Thymus (tissue), 11 donors: ENCODE measurements around the gene PPP1R1B. TPM values are rescaled to one million over a fixed set of nuclear protein-coding genes. Genes with fewer than 3 reads are reported as not detected.

Experiments
- DNase-seq, 9 donors: peaks; one replicate each; pipeline ENCODE4 v3.0.0-alpha.2; 2013; ENCODE audit warnings: low spot score in 9 of 9, low read depth in 6 of 9, missing footprints in 1 of 9
- H3K27ac ChIP-seq, 2 donors: one replicate each; pipeline ENCODE4 v1.5.1; 2013; ENCODE audit warnings: control low read depth in 1 of 2, low read depth in 1 of 2, low read length in 1 of 2, mild to moderate bottlenecking in 1 of 2, moderate library complexity in 1 of 2
- H3K27me3 ChIP-seq, 2 donors: one replicate each; pipeline ENCODE4 v1.5.1; 2013; ENCODE audit warnings: low read length in 1 of 2; ENCODE audit not compliant: control insufficient read depth in 2 of 2, insufficient read depth in 1 of 2
- H3K36me3 ChIP-seq, 2 donors: one replicate each; pipeline ENCODE4 v1.5.1; 2013; ENCODE audit warnings: low read length in 1 of 2, mild to moderate bottlenecking in 1 of 2, moderate library complexity in 1 of 2; ENCODE audit not compliant: control insufficient read depth in 2 of 2, insufficient read depth in 2 of 2
- H3K4me1 ChIP-seq, 2 donors: one replicate each; pipeline ENCODE4 v1.5.1; 2013; ENCODE audit warnings: low read length in 2 of 2; ENCODE audit not compliant: control insufficient read depth in 2 of 2, insufficient read depth in 2 of 2
- H3K4me3 ChIP-seq, 2 donors: one replicate each; pipeline ENCODE4 v1.5.1; 2013; ENCODE audit warnings: low read length in 2 of 2, control low read depth in 1 of 2, mild to moderate bottlenecking in 1 of 2
- H3K9me3 ChIP-seq, 2 donors: one replicate each; pipeline ENCODE4 v1.5.1; 2013; ENCODE audit warnings: low read length in 1 of 2, mild to moderate bottlenecking in 1 of 2; ENCODE audit not compliant: control insufficient read depth in 2 of 2, insufficient read depth in 1 of 2
- WGBS: extraction: QIAGEN DNeasy Blood & Tissue Kit; methylation state at CpG from one replicate; pipeline ENCODE4 v1.1.7; 2013; 5-methylcytosine and 5-hydroxymethylcytosine counted together
- polyA plus RNA-seq: library from polyadenylated mRNA; stranded (reverse); fragments of 200-250 nt; gene quantifications from one replicate; pipeline ENCODE4 v1.2.3, GENCODE V29; 2013
- total RNA-seq: library from RNA; stranded (reverse); fragments of 120-200 nt; gene quantifications from one replicate; pipeline ENCODE4 v1.2.4, GENCODE V29; 2013
- donor health status: healthy.

PPP1R1B gene
- total and polyA plus RNA-seq, 2 donors = 1.3 to 1.8 TPM

- H3K4me1 ChIP-seq = peaks cover 0 to 14% of the 10 kb centered on the region in 2 donors
- H3K27me3 ChIP-seq = peaks cover 35 to 72% of the 10 kb centered on the region in 2 donors
- peaks cover 0 to 7% of the 10 kb centered on the region in 2 donors for H3K9me3 ChIP-seq
- peaks cover 16 to 17% of the 10 kb centered on the region in 2 donors for H3K36me3 ChIP-seq
- no peak overlapping the region for H3K4me3 ChIP-seq
- no peak overlapping the region for H3K27ac ChIP-seq
- DNase-seq = no peak
- WGBS = 83% methylated on average over 11 of the region's 11 CpGs
Measured at GRCh38 chr17:39666601-39667261, 40.0 kb downstream of the PPP1R1B start.

- Histone ChIP-seq H3K27me3 (peaks cover 35 to 76% of the 10 kb centered on the region in 2 donors), H3K4me3 (peak overlapping the region in 1 of 2 donors; percentile 50), H3K9me3 (peaks cover 0 to 7% of the 10 kb centered on the region in 2 donors), H3K36me3 (peaks cover 9 to 10% of the 10 kb centered on the region in 2 donors), H3K4me1 (peaks cover 0 to 12% of the 10 kb centered on the region in 2 donors), H3K27ac (no peak overlapping the region)
- no peak for DNase-seq
- WGBS = 11% methylated on average over 49 of the region's 49 CpGs
Measured at GRCh38 chr17:39667262-39667944, 40.7 kb downstream of the PPP1R1B start.

- Histone ChIP-seq H3K27ac (no peak within 1 kb of the TSS), H3K36me3 (peaks cover under 1 to 2% of the 10 kb centered on the region in 2 donors), H3K9me3 (peaks cover 0 to 7% of the 10 kb centered on the region in 2 donors), H3K4me1 (peaks cover 0 to 12% of the 10 kb centered on the region in 2 donors), H3K4me3 (peak within 1 kb of the TSS in 1 of 2 donors; percentile 50), H3K27me3 (peaks cover 35 to 76% of the 10 kb centered on the region in 2 donors)
- WGBS = 3% methylated on average over 85 of the region's 85 CpGs
- peak in 6 of 9 donors; percentile 43 to 77 (median 60) for DNase-seq
Measured at GRCh38 chr17:39667945-39668924, 41.5 kb downstream of the PPP1R1B start, which contains the start of gene PNMT. Gene PNMT (plus strand): TSS chr17:39668453. CDS start chr17:39668476, 23 bp downstream.

- H3K9me3 ChIP-seq = peaks cover 0 to 7% of the 10 kb centered on the region in 2 donors
- H3K27ac ChIP-seq = no peak overlapping the region
- H3K4me1 ChIP-seq = peaks cover 0 to 21% of the 10 kb centered on the region in 2 donors
- 95% methylated on average over 23 of the region's 23 CpGs for WGBS
- H3K27me3 ChIP-seq = peaks cover 35 to 70% of the 10 kb centered on the region in 2 donors
- DNase-seq = no peak
- H3K36me3 ChIP-seq = no peaks in the 10 kb centered on the region
- no peak overlapping the region for H3K4me3 ChIP-seq
Measured at GRCh38 chr17:39669897-39670735, 43.4 kb downstream of the PPP1R1B start.

- Histone ChIP-seq H3K9me3 (peaks cover 0 to 7% of the 10 kb centered on the region in 2 donors), H3K4me1 (peaks cover 0 to 27% of the 10 kb centered on the region in 2 donors)
- 81% methylated on average over 4 of the region's 4 CpGs for WGBS
Measured at GRCh38 chr17:39670746-39671145, 44.0 kb downstream of the PPP1R1B start.

GRCh38 chr17:39671651-39672521 is 45.1 kb downstream of the PPP1R1B start:
- H3K4me3 ChIP-seq = no peak overlapping the region
- peaks cover 20 to 53% of the 10 kb centered on the region in 2 donors for H3K27me3 ChIP-seq
- H3K27ac ChIP-seq = no peak overlapping the region
- DNase-seq = peak in 1 of 9 donors; percentile 47
- H3K36me3 ChIP-seq = no peaks in the 10 kb centered on the region
- peaks cover 0 to 5% of the 10 kb centered on the region in 2 donors for H3K9me3 ChIP-seq
- 65% methylated on average over 19 of the region's 19 CpGs for WGBS
- H3K4me1 ChIP-seq = peaks cover 0 to 36% of the 10 kb centered on the region in 2 donors

More at GRCh38 chr17:39670746-39671145, 44.0 kb downstream of the PPP1R1B start:
- Histone ChIP-seq H3K4me3 (no peak overlapping the region), H3K27me3 (peaks cover 30 to 64% of the 10 kb centered on the region in 2 donors), H3K36me3 (no peaks in the 10 kb centered on the region), H3K27ac (no peak overlapping the region)
- DNase-seq = no peak

- H3K27ac ChIP-seq = no peak overlapping the region
Measured at GRCh38 chr17:39672522-39673334, 46.0 kb downstream of the PPP1R1B start.

More at GRCh38 chr17:39672522-39673334, 46.0 kb downstream of the PPP1R1B start:
- Histone ChIP-seq H3K36me3 (no peaks in the 10 kb centered on the region), H3K4me1 (peaks cover 0 to 35% of the 10 kb centered on the region in 2 donors), H3K9me3 (no peaks in the 10 kb centered on the region), H3K27me3 (peaks cover 11 to 44% of the 10 kb centered on the region in 2 donors), H3K4me3 (no peak overlapping the region)
- no peak for DNase-seq
- WGBS = 97% methylated on average over 15 of the region's 15 CpGs
